Astrocyte (in vitro differentiated cells and primary cell): ENCODE results near the gene RNGTT.

Source experiments
- EZH2 ChIP-seq: IDR thresholded peaks from 2 replicates; pipeline ENCODE4 v1.6.1; 2012; ENCODE audit warnings: mild to moderate bottlenecking, low read length, inconsistent platforms; ENCODE audit not compliant: insufficient read depth
- TF ChIP-seq, protein P1 (sequence below): IDR thresholded peaks from 2 replicates; pipeline ENCODE4 v1.5.1; 2011; ENCODE audit warnings: low read depth, mild to moderate bottlenecking, inconsistent platforms, low read length, moderate library complexity; ENCODE audit not compliant: insufficient read depth

DNA sequence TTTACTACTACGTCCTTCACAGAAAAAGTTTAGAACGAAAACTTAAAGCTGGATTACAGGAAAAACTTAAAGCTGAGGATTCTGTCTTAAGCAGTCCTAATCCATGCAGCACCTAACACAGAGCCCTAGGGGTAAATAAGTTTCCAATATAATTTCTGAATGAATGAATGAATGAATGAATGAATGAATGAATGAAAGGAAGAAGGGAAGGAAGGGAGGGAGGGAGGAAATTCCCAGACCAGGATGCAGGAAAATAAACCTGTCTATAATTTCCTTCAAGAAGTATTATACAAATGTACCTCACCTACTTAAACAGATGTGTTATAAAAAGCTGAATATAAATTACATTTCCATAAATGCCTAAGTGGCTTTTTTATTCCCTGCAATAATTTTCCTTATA is 83.4 kb downstream of the RNGTT start:
- TF ChIP-seq, protein P1, sequence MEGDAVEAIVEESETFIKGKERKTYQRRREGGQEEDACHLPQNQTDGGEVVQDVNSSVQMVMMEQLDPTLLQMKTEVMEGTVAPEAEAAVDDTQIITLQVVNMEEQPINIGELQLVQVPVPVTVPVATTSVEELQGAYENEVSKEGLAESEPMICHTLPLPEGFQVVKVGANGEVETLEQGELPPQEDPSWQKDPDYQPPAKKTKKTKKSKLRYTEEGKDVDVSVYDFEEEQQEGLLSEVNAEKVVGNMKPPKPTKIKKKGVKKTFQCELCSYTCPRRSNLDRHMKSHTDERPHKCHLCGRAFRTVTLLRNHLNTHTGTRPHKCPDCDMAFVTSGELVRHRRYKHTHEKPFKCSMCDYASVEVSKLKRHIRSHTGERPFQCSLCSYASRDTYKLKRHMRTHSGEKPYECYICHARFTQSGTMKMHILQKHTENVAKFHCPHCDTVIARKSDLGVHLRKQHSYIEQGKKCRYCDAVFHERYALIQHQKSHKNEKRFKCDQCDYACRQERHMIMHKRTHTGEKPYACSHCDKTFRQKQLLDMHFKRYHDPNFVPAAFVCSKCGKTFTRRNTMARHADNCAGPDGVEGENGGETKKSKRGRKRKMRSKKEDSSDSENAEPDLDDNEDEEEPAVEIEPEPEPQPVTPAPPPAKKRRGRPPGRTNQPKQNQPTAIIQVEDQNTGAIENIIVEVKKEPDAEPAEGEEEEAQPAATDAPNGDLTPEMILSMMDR: no peak
- TF ChIP-seq EZH2: no peak
